ENCODE results near the gene LRRC32. TPM values are rescaled to one million over a fixed set of nuclear protein-coding genes. Genes with fewer than 3 reads are reported as not detected.

The LRRC32 gene
- total RNA-seq, 1 donor from 2014 or later, result 25.8 TPM

DNA sequence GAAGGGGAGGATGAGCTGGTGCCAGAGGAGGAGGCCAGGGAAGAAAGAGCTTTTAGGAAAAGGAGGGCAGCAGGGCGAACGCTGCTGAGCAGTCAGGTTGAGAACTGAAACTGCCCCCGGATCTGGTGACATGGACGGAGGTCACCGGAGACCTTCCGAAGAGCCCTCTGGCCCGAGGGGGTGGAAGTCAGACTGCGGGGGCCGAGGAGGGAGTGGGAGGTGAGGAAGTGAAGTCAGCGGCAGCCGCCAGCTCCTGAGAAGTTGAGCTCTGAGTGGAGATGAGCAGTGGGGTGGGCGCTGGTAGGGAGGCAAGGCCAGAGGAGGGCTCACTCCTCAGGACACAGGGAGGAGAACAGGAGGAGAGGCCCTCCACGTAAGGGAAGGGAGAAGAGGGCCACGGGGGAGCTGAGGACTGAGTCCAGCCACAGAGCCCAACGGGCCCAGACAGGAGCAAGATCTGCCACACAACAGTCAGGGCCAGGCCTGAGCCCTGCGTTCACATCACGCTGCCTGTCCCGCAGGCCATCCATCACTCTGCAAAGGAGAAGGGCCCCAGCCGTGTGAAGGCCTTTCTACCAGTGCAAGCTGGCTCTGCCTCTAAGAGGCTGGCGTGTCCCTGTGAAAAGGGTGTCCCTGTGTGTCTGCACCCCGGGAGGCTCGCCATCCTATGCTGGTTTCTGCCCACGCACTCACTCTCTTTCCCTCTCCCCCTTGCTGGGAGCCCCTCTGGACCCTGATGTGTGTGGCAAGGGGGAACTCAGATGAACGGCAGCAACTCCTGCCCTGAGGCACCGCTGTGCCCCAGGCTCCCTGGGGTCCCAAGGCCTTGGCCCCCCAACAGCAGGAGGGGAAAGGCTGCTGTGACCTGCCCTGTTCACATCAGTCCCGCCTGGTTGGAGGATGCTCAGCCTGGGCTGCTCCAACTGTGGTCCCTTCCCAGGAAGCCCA is 19.0 kb upstream of the LRRC32 start:
- H3K27ac Mint-ChIP-seq, result no peak overlapping the region
- H3K36me3 Mint-ChIP-seq (ENCODE audit: low read depth), result no peaks in the 10 kb centered on the region
- peaks cover 23% of the 10 kb centered on the region for H3K4me1 Mint-ChIP-seq
- POLR2A ChIA-PET, result interaction anchor here (0.6 kb wide), 1 partner anchor 247 kb away, joined by 11 read pairs; no protein-coding TSS in a partner anchor
- CTCF ChIA-PET, result interaction anchor here (0.9 kb wide), 1 partner anchor 9 kb away, joined by 3 read pairs; no protein-coding TSS in a partner anchor
- H3K4me3 Mint-ChIP-seq, result no peak overlapping the region
- no peak for ATAC-seq (ENCODE audit: low read depth)
- no peak for DNase-seq
- H3K9me3 Mint-ChIP-seq, result no peaks in the 10 kb centered on the region
- intact Hi-C loops (cut with micrococcal nuclease), result no loop called here
- TF ChIP-seq, protein P1, sequence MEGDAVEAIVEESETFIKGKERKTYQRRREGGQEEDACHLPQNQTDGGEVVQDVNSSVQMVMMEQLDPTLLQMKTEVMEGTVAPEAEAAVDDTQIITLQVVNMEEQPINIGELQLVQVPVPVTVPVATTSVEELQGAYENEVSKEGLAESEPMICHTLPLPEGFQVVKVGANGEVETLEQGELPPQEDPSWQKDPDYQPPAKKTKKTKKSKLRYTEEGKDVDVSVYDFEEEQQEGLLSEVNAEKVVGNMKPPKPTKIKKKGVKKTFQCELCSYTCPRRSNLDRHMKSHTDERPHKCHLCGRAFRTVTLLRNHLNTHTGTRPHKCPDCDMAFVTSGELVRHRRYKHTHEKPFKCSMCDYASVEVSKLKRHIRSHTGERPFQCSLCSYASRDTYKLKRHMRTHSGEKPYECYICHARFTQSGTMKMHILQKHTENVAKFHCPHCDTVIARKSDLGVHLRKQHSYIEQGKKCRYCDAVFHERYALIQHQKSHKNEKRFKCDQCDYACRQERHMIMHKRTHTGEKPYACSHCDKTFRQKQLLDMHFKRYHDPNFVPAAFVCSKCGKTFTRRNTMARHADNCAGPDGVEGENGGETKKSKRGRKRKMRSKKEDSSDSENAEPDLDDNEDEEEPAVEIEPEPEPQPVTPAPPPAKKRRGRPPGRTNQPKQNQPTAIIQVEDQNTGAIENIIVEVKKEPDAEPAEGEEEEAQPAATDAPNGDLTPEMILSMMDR (IDR thresholded peaks at IDR 0.05), result no peak
- H3K27me3 Mint-ChIP-seq, result peaks cover 21% of the 10 kb centered on the region

DNA sequence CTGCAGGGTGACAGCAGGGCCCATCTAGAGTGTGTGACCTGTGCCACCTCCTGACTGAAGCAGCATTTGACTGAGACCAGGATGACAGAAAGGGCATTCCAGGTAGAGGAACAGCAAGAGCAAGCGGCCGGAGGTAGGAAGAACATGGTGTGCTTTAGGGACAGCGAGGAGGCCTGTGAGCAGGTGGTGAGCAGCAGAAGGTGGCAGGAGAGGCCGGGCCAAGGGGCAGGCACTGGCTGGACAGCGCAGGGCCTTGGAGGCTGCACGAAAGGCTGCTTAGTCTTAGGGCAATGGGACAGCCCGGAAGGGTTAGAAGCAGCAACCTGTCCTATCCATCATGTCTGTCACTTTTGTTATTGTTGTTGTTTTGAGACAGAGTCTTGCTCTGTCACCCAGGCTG is 17.6 kb upstream of the LRRC32 start:
- no peaks in the 10 kb centered on the region for H3K36me3 Mint-ChIP-seq (ENCODE audit: low read depth)
- TF ChIP-seq, protein P1 (IDR thresholded peaks at IDR 0.05), result no peak
- intact Hi-C loops (cut with micrococcal nuclease), result no loop called here
- peaks cover 21% of the 10 kb centered on the region for H3K27me3 Mint-ChIP-seq
- H3K27ac Mint-ChIP-seq, result no peak overlapping the region
- ChIA-PET CTCF (no interaction called here), POLR2A (no interaction called here)
- peaks cover 27% of the 10 kb centered on the region for H3K4me1 Mint-ChIP-seq
- no peak overlapping the region for H3K4me3 Mint-ChIP-seq
- no peak for ATAC-seq (ENCODE audit: low read depth)
- no peaks in the 10 kb centered on the region for H3K9me3 Mint-ChIP-seq
- DNase-seq, result no peak

DNA sequence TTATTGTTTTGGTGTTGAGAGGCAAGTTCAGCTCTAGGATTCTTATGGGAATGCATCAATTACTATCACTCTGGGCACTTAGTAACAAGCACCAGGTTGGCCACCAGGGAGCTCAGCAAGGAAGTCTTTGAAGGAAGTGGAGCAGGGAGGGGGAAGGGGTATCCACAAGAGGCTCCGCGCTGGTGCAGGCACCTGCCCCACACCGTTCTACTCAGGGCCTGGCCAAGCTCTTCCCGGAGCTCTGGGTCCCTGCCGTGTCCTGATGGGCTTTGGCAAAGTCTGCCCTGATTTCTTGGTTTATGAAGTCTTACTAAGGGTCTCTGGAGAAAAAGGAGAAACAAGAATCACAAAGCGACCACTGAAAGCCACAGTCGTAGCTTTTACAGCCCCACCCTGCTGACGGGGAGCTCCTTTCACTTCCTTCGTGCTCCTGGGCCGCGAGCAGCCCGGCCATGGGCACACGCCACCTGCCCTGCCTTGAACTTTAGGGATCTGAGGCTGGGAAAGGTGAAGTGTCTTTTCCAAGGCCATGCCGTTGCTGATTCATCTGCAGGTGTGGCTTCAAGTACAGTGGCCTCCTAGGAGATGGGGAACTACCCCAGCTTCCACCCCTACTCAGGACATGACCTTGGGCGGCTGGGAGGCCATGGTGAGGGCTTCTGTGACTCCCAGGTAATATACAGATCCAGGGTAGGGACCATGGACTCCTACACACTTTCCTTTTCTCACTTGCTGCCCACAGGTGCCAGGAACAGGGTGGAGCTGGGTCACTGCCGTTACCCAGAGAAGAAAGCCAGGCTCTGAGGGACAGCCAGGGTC is 15.9 kb upstream of the LRRC32 start:
- H3K4me3 Mint-ChIP-seq, result peak overlapping the region; percentile 80
- intact Hi-C loops (cut with micrococcal nuclease), result no loop called here
- CTCF ChIA-PET, result interaction anchor here (0.6 to 10.1 kb wide), 4 partner anchors 12 to 966 kb away, joined by 3 to 116 read pairs (median 6); no protein-coding TSS in a partner anchor
- H3K27me3 Mint-ChIP-seq, result peaks cover 26% of the 10 kb centered on the region
- peak overlapping the region; percentile 77 for H3K27ac Mint-ChIP-seq
- ATAC-seq (ENCODE audit: low read depth), result peak; percentile 80
- no peaks in the 10 kb centered on the region for H3K9me3 Mint-ChIP-seq
- POLR2A ChIA-PET, result interaction anchor here (1.1 to 1.9 kb wide), 3 partner anchors 13 to 56 kb away, joined by 5 to 26 read pairs (median 7); no protein-coding TSS in a partner anchor
- DNase-seq, result no peak
- peaks cover 36% of the 10 kb centered on the region for H3K4me1 Mint-ChIP-seq
- no peaks in the 10 kb centered on the region for H3K36me3 Mint-ChIP-seq (ENCODE audit: low read depth)
- TF ChIP-seq, protein P1 (IDR thresholded peaks at IDR 0.05), result no peak

DNA sequence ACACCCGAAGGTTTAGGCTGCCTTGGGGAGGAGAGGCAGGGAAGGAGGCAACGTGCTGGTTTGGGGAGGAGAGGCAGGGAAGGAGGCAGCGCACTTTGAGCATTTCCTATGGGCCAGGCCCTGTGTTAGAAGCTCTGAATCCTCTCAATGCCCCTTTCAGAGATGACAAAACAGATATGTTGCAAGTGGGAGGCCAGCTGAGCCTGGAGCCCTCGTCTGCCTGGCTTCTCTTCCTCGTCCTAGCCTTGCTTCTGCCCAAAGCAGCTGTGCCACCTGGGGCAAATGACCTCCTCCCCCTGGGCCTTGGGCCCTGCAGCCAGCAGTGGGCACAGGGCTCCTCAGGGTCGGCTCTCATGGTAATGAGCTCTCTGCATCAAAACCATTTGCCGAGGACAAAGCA is 15.3 kb upstream of the LRRC32 start:
- Mint-ChIP-seq H3K36me3 (ENCODE audit: low read depth) (no peaks in the 10 kb centered on the region), H3K4me3 (peak overlapping the region; percentile 80), H3K27ac (peak overlapping the region; percentile 77), H3K4me1 (peaks cover 36% of the 10 kb centered on the region), H3K9me3 (no peaks in the 10 kb centered on the region), H3K27me3 (peaks cover 28% of the 10 kb centered on the region)
- TF ChIP-seq, protein P1 (IDR thresholded peaks at IDR 0.05), result no peak
- ATAC-seq (ENCODE audit: low read depth) (no peak), DNase-seq (no peak)
- POLR2A ChIA-PET, result interaction anchor here (1.1 to 1.9 kb wide), 3 partner anchors 12 to 55 kb away, joined by 5 to 26 read pairs (median 7); no protein-coding TSS in a partner anchor
- CTCF ChIA-PET, result interaction anchor here (0.6 to 10.1 kb wide), 3 partner anchors 13 to 967 kb away, joined by 3 to 116 read pairs (median 10); no protein-coding TSS in a partner anchor
- intact Hi-C loops (cut with micrococcal nuclease), result no loop called here

Data from activated B cell treated with CpG ODN at 0.5 μM for 24 hours (primary cell).